ENCODE measurements around the gene SLC47A1. TPM values are rescaled to one million over a fixed set of nuclear protein-coding genes. Genes with fewer than 3 reads are reported as not detected.

SLC47A1 gene
- total and polyA plus RNA-seq, 2 of the 4 experiments (the other 2 are of a cell fraction): not detected

- H3K4ac ChIP-seq (ENCODE audit: low read depth, low read length): no peak overlapping the region
- intact Hi-C loops (cut with micrococcal nuclease) (no loop called here), in situ Hi-C loops (cut with MboI; ENCODE audit: low sequenced_read_pairs) (no loop called here), dilution Hi-C loops (cut with HindIII; ENCODE audit: low sequenced_read_pairs, unreplicated experiment) (no loop called here)
- no peak overlapping the region for H3K4me2 ChIP-seq (ENCODE audit: low read depth, low read length)
- H2BK20ac ChIP-seq (ENCODE audit: low read depth, low read length): no peak overlapping the region
- no peak overlapping the region for H2BK15ac ChIP-seq (ENCODE audit: low read depth, low read length)
- peaks cover 33% of the 10 kb centered on the region for H3K27me3 ChIP-seq (ENCODE audit: control insufficient read depth, insufficient read depth, low read length)
- TF ChIP-seq USF2 (IDR thresholded peaks at IDR 0.05; ENCODE audit: low read depth, low read length) (no peak), RFX5 (IDR thresholded peaks at IDR 0.05; ENCODE audit: low read depth, low read length) (no peak), BHLHE40 (IDR thresholded peaks at IDR 0.05; ENCODE audit: low read depth, low read length) (no peak), MXI1 (IDR thresholded peaks at IDR 0.05; ENCODE audit: borderline replicate concordance, low read depth, low read length) (no peak), MAZ (IDR thresholded peaks at IDR 0.05; ENCODE audit: borderline replicate concordance, low read depth, low read length) (no peak), NFE2L2 (IDR thresholded peaks at IDR 0.05; ENCODE audit: low read depth, low read length) (no peak), MAFK (IDR thresholded peaks at IDR 0.05; ENCODE audit: low read depth, low read length) (no peak), CTCF (conservative IDR thresholded peaks at IDR 0.05; ENCODE audit: low read depth, low read length) (no peak), CEBPB (IDR thresholded peaks at IDR 0.05; ENCODE audit: low read depth, low read length) (no peak), RAD21 (IDR thresholded peaks at IDR 0.05; ENCODE audit: low read length) (no peak)
- H3K56ac ChIP-seq (ENCODE audit: extremely low read depth, insufficient read depth, low read length): no peak overlapping the region
- CTCF ChIA-PET: interaction anchor here (0.9 kb wide), 1 partner anchor 212 kb away, joined by 3 read pairs; no protein-coding TSS in a partner anchor
- H3K9me3 ChIP-seq (ENCODE audit: control insufficient read depth, insufficient read depth, low read length): no peaks in the 10 kb centered on the region
- H4K8ac ChIP-seq (ENCODE audit: low read depth in 2 of 2, low read length in 2 of 2): no peak overlapping the region
- H2AK9ac ChIP-seq (replicated peaks; ENCODE audit: low read depth, low read length, poor library complexity): no peak overlapping the region
- H3K9ac ChIP-seq (ENCODE audit: low read depth, low read length): no peak overlapping the region
- H2AFZ ChIP-seq (replicated peaks; ENCODE audit: low read length, poor library complexity): no peak overlapping the region
- H4K20me1 ChIP-seq (ENCODE audit: insufficient read depth, low read length): no peaks in the 10 kb centered on the region
- H2BK5ac ChIP-seq (ENCODE audit: low read depth, low read length, poor library complexity, severe bottlenecking): no peak overlapping the region
- no peaks in the 10 kb centered on the region for H3K9me1 ChIP-seq (ENCODE audit: insufficient read depth, low read length)
- no peak overlapping the region for H3K23ac ChIP-seq (ENCODE audit: low read depth, low read length)
- WGBS, 2 experiments (ENCODE audit: extremely low coverage in 2 of 2, insufficient read length in 1 of 2): no CpG with 5 or more reads among the region's 7 CpGs
- no TSS peak for BruUV-seq (replicated peaks)
- no peak overlapping the region for H2AK5ac ChIP-seq (ENCODE audit: low read depth, low read length)
- POLR2A ChIA-PET (ENCODE audit: unreplicated experiment): no interaction called here
- ATAC-seq (ENCODE audit: low read depth) (no peak), DNase-seq (no peak)
- H4K5ac ChIP-seq (ENCODE audit: low read depth, low read length): no peak overlapping the region
- no peak overlapping the region for H3K14ac ChIP-seq (replicated peaks; ENCODE audit: low read depth, low read length)
- H3K4me3 ChIP-seq (ENCODE audit: insufficient read depth, low read depth, low read length): no peak overlapping the region
- no peak overlapping the region for H4K91ac ChIP-seq (ENCODE audit: insufficient read depth, low read depth, low read length)
- H3K4me1 ChIP-seq (ENCODE audit: control insufficient read depth, insufficient read depth, low read length): no peaks in the 10 kb centered on the region
- H3K79me1 ChIP-seq (ENCODE audit: low read depth in 1 of 2, low read length in 2 of 2): no peaks in the 10 kb centered on the region
- no peak overlapping the region for H2BK120ac ChIP-seq (ENCODE audit: low read depth, low read length)
- no peaks in the 10 kb centered on the region for H3K36me3 ChIP-seq (ENCODE audit: control insufficient read depth, insufficient read depth, low read length)
- H3K27ac ChIP-seq (ENCODE audit: insufficient read depth, low read length): no peak overlapping the region
- H3K18ac ChIP-seq (ENCODE audit: low read depth, low read length): no peak overlapping the region
Measured at GRCh38 chr17:19549746-19550623, 16.3 kb downstream of the SLC47A1 start.

Data from IMR-90 (cell line).